H1 (cell line): ENCODE results near the gene MYO18A. TPM values are rescaled to one million over a fixed set of nuclear protein-coding genes. Genes with fewer than 3 reads are reported as not detected.

Source experiments
- ASH2L ChIP-seq: fragments of 200-600, 300-600 bp; sonication (generic); IDR thresholded peaks from one replicate; pipeline ENCODE4 v1.7.1; 2017; ENCODE audit warnings: low read length
- BRCA1 ChIP-seq: IDR thresholded peaks from 2 replicates; pipeline ENCODE4 v1.6.1; 2012; ENCODE audit warnings: low read depth, low read length, improper control_type of control experiment
- KDM5A ChIP-seq: fragments of 200-600 bp; IDR thresholded peaks from 2 replicates; pipeline ENCODE4 v1.7.1; 2012; ENCODE audit warnings: mild to moderate bottlenecking, low read length, inconsistent platforms, mixed read lengths
- PHF8 ChIP-seq: fragments of 200-600 bp; sonication (generic); conservative IDR thresholded peaks from 2 replicates; pipeline ENCODE4 v1.7.1; 2012; ENCODE audit warnings: low read depth, mild to moderate bottlenecking, inconsistent platforms, low read length, moderate library complexity
- RNF2 ChIP-seq: fragments of 200-900, 300-1000 bp; sonication (generic); IDR thresholded peaks from 2 replicates; pipeline ENCODE4 v1.7.1; 2016; ENCODE audit warnings: borderline replicate concordance, low read depth, mild to moderate bottlenecking, antibody characterized with exemption, low read length; ENCODE audit not compliant: poor library complexity, severe bottlenecking; ENCODE audit errors: missing control alignments
- TAF1 ChIP-seq: IDR thresholded peaks from 2 replicates; pipeline ENCODE4 v1.6.1; 2011; ENCODE audit warnings: mild to moderate bottlenecking, low read depth, low read length
- TCF12 ChIP-seq: IDR thresholded peaks from 2 replicates; pipeline ENCODE4 v1.6.1; 2011; ENCODE audit warnings: low read depth, mild to moderate bottlenecking, low read length
- polyA plus RNA-seq, 7 experiments: library from polyadenylated mRNA; depleted of rRNA in 3 of 7; stranded (reverse) in 5 of 7; unstranded in 2 of 7; fragments of >200 nt in 5 of 7; fragments of 200-250 nt in 2 of 7; gene quantifications; 1 replicate in 5 of 7; 2 replicates in 1 of 7; 4 replicates in 1 of 7; pipeline versions ENCODE4 v1.2.1 to v1.2.3, GENCODE V29; 2011 to 2013; ENCODE audit warnings: missing spikeins in 2 of 7, mixed read lengths in 2 of 7
- total RNA-seq: library from RNA; stranded (reverse); fragmentation: NEBNext Ultra II Directional; extraction: Animal tissue kit (Norgen Biotek cat#: 25700); gene quantifications from 2 replicates; pipeline ENCODE4 v1.2.1, GENCODE V29; 2021

Gene MYO18A
- total and polyA plus RNA-seq, 2 of the 8 experiments (the other 6 are each of a cell fraction or from before 2014, with no cell fraction given): 7.6 to 43.8 TPM

- TF ChIP-seq PHF8 (no peak), KDM5A (no peak), TAF1 (no peak), BRCA1 (no peak), TCF12 (no peak), RNF2 (no peak), ASH2L (no peak)
These were observed 41.1 kb downstream of the MYO18A start (continued) for GRCh38 chr17:29138971-29139691.
